GM21619 (cell line): ENCODE measurements around the gene PRMT7.

Source experiments
- ATAC-seq: cut with Tn5 transposase; IDR thresholded peaks from one replicate; pipeline ENCODE4 v1.9.1; 2021; ENCODE audit not compliant: unreplicated experiment

Gene PRMT7

DNA sequence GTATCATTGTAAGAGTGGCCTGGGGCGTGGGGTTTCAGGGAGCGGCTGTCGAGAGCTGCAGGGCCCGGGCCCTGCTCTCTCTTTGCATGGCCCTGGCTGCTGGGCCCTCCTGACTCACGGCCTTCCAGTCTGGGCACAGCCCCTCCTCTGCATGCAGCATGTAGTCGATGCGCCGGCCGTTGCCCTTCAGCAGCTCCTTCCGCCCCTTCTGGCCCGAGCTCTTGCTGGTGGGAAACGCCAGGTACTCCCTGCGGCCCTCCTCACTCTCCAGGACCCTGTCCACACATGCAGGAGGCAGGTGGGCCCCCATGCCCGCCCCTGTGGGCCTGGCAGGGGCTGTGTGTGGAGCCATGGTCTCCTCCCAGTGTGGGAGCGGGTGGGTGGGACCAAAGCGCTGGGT lies 50.7 kb downstream of the PRMT7 start:
- ATAC-seq: no peak

DNA sequence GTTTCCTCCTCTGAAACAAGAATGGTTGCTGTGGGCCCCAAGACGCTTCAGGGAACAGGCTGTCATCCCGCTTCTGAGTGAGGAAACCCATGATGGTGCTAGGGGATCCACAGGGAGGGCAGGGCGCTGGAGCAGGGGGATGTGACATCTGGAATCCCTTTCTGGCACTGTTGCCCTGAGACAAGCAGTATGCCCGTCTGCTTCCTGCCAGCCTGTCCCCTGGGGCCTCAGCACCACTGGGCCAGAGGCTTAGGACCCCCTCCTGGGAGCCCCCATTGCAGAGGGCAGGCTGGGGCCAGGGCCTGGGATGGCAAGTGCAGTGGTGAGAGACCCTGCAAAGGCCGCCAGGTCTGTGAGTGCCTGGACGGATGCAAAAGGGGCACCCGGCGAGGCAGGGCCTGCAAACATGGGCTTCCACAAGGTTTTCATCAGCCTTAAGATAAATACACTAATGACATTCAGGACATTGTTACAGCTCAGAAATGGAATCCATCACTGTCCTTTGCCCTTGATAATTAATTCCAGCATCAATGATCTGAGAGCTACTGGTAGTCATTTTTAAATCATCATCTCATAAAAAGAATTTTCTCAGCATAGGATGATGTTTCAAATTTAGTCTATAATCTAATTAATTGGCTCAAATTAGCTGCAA lies 51.6 kb downstream of the PRMT7 start:
- no peak for ATAC-seq

DNA sequence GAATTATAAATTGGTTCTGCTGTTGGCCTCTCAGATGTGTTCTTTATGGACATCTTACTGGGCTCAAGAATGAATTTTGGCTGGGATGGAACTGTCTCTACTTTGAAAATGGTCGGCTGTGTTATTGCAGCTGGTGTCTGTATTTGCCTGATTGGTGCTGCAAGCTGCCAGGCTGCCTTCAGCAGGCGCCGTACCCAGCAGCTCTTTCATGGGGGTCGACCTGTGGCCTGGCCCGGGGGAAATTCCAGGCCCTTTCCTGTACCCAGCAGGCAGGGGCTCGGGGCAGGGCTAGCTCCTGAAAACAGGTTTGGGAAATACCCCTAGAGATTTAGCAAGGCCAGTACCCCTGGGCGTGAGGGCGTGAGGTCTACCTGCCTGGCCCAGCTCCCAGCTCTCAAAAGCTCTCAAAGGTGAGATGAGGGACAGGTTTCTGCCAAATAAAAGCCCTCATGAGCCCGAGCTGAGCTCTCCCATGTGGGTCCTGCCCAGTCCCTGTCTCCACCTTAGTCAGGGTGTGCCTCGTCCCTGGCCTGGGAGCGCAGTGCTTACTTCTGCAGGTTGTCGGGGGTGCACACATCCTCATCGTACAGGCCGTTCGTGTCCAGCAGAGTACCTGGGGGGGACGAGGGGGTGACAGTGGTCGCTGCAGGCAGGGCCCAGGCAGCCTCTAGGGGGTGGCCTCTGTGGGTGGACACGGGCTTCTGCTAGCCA lies 52.3 kb downstream of the PRMT7 start:
- no peak for ATAC-seq

DNA sequence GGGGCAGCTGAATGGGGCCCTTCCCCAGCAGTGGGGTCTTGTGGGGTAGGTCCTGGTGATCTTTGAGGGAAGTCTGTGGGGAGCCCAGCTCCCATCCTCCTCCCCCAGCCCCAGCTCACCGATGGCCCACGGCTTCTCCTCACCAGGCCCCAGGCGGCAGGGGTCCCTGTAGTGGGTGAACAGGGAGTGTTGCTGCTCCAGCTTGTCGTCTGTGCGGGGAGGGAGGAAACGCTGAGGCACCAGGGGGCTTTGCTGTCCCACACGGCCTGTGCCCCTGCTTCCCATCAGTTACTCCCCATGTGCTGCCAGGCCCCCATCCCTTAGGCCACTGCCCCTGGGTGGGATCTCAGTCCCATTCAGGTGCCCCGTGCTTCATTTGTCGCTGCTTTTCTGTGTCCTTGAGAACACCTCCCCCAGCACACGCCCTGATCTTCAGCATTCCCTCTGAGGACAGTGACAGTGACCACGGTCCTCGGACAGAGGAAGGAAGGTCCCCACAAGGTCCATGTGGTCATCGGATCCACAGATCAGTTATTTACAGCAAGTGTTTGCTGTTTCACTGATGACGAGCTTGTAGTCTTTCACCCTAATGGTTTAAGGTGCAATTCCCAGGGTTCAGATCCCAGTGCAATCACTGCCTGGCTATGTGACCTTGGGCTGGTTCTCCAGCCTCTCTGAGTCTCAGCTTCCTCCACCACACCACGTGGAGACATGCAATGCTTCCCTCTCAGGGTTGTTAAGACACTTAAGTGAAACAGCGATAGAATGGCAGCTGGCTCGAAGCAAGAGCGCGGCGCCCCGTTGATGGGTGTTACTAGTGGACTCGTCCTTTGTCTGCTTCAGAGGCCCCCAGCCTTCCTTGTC lies 53.1 kb downstream of the PRMT7 start:
- no peak for ATAC-seq

DNA sequence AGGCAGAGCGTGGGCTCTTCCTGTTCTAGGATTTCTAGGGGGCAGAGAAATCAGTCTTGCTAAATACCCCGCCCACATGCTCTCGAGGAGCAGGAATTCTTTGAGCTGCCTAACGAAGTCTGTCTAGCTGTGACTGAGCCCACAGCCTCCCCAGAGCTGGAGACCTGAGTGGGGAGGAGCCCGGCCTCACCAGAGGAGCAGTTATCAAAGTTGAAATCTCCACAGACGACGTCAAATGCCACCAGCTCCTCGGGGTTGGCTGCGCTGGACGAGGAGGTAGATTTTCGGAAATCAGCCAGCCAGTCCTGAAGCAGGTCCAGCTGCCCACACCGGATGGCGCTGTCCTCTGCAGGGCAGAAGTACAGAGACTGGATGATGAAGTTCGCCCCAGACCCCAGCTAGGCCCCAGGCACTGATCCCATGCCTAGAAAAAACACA lies 53.8 kb downstream of the PRMT7 start:
- ATAC-seq: no peak

DNA sequence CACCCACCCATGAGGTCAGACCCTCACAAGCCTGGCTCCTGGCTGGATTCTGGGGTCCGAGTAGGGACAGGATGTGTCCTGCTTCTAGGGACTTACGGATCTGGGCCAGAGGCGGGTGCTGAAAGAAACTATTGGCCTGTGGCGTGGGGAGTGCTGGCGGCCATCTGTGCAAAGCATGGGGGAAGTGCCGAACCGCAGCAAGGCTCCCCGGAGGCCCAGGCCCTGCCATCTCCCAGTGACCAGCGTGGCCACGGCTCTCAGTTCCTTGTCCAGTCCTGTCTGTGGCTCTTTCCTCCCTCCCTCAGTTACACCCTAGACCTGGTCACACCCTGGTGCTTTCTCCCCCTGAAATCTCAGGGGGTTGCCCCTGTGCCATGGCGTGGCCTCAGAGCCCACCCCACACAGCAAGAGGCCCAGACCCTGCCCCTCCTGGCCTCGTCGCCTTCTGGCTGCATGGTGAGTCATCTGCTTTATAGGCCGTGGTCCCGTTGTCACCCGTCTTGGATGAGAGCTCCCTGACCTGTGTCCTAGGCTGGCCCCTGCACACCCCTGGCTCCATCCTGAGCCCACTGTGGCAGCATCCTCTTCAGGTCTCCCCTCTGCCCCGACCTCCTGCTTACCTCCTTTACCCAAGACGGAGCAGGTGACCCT lies 54.5 kb downstream of the PRMT7 start:
- no peak for ATAC-seq

DNA sequence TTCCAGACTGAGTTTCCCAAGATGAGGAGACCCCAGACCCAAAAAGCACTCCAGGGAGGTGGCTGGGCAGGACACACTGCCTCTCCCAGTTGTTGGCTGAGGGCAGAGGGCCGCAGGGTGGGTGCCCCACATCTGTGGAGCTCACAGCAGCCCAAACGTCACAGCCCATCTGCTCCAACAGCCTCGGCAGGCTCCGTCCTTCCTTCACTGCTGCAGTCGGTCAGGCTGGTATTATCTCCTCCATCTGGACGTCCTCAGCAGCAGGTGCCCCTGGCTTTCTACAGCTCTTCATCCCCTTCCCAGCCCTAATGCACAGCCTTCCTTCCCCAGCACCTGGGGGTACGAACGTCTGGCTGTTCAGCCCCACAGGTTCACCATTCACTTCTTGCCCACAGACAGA lies 55.2 kb downstream of the PRMT7 start:
- no peak for ATAC-seq

DNA sequence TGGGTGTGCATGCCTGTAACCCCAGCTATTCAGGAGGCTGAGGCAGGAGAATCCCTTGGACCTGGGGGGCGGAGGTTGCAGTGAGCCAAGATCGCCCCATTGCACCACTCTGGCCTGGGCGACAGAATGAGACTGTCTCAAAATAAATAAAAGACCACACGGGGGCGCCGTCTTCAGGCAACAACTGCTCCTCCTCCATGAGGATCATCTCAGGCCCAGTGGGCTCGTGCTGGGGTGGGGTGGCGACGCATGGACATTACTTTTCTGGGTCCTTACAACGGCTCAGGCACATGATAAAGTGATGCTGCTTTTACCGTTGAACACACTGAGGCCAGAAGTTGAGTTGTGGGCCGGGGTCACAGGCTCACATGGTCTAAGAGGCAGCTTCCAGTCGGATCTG lies 56.2 kb downstream of the PRMT7 start:
- ATAC-seq: no peak

DNA sequence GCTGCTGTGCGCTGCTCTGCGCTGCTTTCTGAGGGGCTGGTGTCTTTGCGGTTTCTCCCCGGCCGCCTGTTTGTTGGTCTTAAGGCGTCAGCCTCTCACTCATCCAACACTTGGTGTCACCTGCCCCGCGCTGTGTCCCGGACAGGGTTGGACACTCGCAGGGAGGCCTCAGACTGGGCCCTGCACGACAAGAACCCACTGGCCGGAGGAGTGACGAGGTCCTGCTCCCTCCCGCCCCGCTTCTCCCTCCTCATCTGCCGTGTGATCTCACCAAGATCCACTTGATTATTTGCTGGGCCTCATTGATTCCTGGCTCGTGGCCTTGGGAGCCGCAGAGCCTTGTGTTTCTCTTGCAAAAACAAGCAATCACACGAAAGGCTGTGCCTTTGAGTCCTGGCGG lies 56.6 kb downstream of the PRMT7 start:
- no peak for ATAC-seq

DNA sequence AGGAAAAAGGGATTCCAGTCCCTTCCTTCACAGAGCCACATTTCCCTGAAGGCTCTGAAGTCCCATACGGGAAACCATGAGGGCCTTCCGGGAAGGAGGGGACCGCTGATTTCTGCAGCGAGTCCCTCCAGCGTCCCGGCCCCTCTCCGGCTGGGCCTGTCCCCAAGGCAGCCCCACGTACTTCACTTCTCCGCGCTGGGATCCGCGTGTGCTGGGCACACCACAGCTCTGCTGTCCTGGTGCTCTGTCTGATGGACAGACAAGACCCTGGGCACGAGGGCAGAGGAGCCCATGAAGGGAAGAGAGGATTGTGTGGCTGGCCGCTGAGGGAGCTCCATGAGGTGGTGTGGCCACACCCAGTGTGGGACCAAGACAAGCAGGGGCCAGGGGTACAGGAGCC lies 57.1 kb downstream of the PRMT7 start:
- no peak for ATAC-seq

DNA sequence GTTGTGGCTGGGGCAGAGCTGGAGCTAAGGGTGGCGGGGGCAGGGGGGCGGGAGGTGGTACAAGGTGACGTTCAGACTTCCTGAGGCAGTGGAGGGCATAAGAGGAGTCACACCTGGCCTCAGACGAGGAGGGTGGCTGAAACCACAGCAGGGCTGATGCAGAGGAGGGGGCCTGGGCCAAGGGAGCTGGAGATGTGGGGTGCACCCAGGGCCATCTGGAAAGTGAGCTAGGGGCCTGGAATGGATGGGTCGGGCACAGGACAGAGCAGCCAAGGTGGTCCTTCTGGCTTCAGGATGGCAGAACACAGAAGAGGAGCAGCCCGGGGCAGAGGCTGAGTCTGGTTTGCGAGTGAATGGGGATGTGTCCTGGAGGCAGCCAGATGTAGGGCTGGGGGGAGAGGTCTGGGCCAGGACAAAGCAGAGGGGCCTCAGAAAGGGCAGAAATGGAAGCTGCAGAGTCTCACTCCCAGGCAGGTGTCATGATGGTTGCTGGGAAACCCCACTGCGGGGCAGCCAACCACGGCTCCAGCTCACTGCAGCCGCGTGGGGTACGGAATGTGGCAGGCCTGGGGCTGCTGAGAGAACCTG lies 57.6 kb downstream of the PRMT7 start:
- ATAC-seq: no peak

DNA sequence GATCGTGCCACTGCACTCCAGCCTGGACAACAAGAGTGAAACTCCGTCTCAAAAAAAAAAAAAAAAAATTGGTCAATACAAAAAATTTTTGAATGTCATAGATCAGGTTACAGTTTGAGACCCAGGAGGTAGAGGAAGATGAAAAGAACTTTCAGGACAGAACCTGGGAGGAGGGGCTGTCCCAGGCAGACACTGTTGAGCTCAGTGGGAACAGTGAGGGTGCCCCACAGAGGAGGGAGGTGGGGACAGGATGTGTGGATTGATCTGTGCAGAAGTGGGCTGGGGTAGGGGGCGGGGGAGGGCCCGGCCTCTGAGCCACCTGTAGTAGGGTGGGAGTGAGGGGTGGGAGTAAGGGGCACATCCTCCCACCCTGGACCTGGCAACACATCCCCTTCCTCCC lies 58.3 kb downstream of the PRMT7 start:
- ATAC-seq: no peak

DNA sequence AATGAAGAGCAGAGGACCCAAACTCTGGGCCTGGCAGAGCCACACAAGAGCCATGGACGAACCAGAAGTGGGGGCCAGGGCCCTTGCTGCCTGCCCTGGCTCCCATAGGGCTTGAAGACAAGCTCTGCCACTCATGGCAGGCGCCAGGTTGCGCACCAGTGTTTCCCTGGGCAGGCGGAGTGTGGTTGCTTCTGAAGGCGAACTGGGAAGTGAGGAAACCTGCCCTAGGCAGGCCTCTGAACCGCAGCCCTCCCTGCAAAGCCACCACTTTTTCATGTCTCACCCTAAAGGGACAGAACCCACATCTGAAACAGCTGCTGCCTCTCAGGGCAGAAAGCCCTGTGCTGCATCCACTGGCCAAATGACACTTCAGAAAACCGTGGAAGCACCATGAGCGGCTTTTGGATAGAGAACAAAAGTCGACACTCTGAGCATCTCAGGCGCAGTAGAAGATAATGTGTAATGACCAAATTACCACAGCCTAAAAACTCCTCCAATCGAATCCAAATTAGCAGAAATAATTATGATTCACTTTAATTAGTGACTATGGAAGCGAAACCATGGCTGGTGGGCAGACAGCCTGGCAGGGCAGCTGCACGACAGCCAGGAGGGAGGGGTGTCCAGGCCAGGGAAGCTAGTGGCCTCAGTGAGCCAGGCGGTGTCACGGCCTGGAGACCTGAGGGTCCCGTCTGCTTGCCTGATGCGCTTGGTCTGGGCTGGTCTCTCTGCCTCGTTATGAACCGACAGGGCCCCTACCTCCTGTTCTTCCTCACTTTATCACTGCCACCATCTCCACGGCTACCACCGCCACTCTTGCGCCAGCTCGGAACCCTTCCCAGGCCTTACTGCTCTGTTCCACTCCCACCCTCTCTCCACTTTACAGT lies 59.1 kb downstream of the PRMT7 start:
- peak; percentile 43 for ATAC-seq

DNA sequence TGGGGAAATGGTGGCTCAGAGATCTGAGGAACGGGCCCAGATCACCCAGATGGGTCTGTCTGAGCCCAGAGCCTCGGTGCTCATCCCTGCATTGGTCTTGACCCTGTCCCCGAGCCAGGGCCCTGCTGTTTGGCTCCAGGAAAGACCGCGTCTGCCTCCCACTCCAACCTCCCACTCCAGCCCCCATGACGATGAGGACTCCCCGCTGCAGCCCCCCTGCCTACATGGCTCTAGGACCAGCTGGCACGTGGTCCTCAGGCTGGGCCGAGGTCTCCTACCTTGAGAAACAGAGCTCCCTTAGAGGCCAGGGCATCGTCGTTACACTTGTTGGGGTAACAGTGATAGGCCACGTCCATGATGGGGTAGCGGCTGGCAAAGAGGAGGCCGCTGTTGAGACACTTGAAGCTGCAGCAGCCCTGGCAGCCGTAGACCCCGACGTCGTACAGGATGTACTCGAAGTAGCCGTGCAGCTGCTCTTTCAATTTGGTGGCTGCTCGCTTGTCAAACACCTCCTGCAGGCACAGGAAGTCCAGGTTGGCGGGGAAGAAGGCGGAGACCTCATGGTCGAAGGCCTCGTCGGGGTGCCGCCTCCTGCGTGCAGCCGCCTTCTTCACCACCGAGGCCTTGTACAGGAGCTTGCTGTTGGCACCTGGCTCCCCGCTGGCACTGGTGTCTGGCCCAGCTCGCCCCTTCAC lies 59.9 kb downstream of the PRMT7 start:
- ATAC-seq: no peak

DNA sequence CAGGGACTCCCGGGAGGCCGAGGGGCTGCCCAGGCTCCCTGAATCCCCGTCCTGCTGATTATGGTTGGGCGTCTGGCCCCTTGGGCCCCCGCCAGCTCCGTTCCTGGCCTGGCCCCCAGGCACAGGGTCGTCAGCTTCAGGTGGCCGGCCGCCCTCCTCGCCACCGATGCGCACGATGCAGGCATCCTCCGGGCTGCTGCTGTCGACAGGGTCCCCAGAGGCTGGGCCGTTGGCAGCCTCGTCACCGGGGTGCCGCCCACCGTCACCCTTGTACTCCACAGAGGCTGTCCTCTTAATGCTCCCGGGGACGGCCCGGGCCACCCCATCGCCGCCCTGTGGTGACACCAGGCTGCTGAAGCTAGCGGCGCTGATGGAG lies 60.4 kb downstream of the PRMT7 start:
- ATAC-seq: no peak

DNA sequence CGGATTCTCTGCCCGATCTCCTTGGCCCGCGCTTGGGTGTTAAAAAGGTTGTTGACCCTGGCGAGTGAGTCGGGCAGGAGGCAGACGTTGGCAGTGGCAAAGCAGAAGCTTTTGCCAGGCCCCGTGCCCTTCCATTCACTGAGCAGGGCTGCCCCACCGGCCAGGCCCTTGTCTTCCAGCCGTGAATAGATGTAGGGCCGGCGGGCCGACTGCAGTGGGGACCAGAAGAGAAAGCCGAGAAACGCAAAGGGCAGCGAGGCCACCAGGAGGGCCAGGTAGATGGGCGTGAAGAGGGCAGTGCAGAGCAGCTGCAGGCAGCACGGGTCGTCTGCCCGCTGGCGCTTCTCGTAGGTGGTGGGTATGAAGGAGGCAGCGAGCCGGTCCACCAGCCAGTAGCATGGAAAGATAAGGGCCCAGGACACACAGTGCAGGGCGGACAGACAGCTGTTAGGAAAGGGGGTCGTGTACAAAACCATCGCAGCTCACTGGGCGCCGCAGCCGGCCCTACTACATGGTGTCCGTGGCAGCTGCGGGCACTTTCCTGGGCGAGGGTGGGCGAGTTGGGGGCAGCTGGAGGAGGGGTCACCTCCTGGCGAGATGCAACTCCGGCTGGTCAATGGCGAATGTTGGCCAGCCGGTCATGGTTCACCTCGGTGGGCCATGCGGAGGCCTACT lies 61.0 kb downstream of the PRMT7 start:
- no peak for ATAC-seq

DNA sequence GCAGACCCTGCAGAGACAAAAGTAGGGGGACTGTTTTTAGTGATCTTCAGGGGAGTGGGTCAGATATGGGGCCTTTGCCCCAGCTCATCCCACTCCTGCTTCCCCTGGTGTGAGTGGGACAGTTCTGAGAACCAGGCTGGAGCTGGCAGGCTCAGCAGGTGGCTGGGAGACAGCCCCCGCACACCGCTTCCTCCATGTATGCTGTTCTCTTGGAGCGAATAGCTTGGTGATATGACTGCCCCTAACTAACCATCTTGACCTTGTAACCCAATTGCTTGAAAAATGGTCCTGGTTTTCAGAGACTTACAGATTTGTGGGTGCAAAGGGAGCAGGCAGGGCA lies 61.5 kb downstream of the PRMT7 start:
- no peak for ATAC-seq

DNA sequence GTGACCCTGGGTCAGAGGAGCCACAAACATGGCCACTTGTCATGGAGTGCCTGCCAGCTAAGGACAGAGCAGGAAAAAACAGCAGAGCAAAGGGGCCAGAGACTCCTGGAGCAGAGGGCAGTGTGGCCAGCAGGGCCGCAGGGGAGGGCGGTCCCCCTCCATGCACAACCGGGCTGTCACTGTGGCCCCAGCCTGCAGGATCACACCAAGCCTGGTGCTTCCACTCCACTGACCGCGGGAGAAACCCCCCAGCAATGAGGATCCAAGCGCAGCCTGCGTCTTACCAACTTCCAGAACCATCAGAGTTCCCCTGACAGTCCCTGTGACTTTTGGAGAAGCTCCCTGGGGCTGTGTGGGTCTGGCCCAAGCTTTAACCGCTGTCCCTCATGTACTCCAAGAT lies 62.0 kb downstream of the PRMT7 start:
- ATAC-seq: no peak
